IMR-90 (cell line): ENCODE data around the gene PCDHA8. TPM values are rescaled to one million over a fixed set of nuclear protein-coding genes. Genes with fewer than 3 reads are reported as not detected.
"Not testable (repeated sequence)": the region's sequence is repeated elsewhere in the genome, so short reads cannot be mapped to it uniquely, and the experiment has no call there.

Source experiments
- ATAC-seq: fragments of 200-7000 bp; cut with Tn5 transposase; 2 replicates; pipeline ENCODE4 v1.9.1; 2020; ENCODE audit warnings: low read depth, mild to moderate bottlenecking, moderate library complexity
- BruUV-seq: library from RNA; stranded (reverse); fragments of 400-500 nt; replicated peaks from 2 replicates; lab custom pipeline; 2021; lab: Mats Ljungman, UMichigan
- CTCF ChIA-PET: fragments of 300-600 bp; formaldehyde crosslinking; extraction: SDS; loops from one replicate; lab custom pipeline; 2021; ENCODE audit warnings: antibody characterized with exemption; lab: Yijun Ruan, JAX
- POLR2A ChIA-PET: fragments of 300-600 bp; sonication (Branson Sonifier 250); formaldehyde crosslinking; loops from one replicate; lab custom pipeline; 2022; ENCODE audit warnings: antibody characterized with exemption; ENCODE audit not compliant: unreplicated experiment; lab: Charles Lee
- DNase-seq: peaks from one replicate; pipeline ENCODE4 v3.0.0; 2013
- H2AFZ ChIP-seq: replicated peaks from 2 replicates; pipeline ENCODE3; 2013; ENCODE audit warnings: low read length, mild to moderate bottlenecking; ENCODE audit not compliant: poor library complexity
- H2AK5ac ChIP-seq: 2 replicates; pipeline ENCODE4 v1.6.1; 2013; ENCODE audit warnings: low read depth, low read length, inconsistent platforms
- H2AK9ac ChIP-seq: replicated peaks from 2 replicates; pipeline ENCODE3; 2013; ENCODE audit warnings: mild to moderate bottlenecking, low read depth, low read length, moderate library complexity; ENCODE audit not compliant: poor library complexity
- H2BK120ac ChIP-seq: 2 replicates; pipeline ENCODE4 v1.6.1; 2013; ENCODE audit warnings: low read depth, low read length, inconsistent platforms
- H2BK15ac ChIP-seq: 3 replicates; pipeline ENCODE4 v1.6.1; 2013; ENCODE audit warnings: low read depth, low read length, inconsistent platforms
- H2BK20ac ChIP-seq: 2 replicates; pipeline ENCODE4 v1.6.1; 2013; ENCODE audit warnings: low read depth, mild to moderate bottlenecking, inconsistent platforms, low read length, moderate library complexity
- H2BK5ac ChIP-seq: 2 replicates; pipeline ENCODE4 v1.6.1; 2013; ENCODE audit warnings: mild to moderate bottlenecking, low read depth, low read length, inconsistent platforms; ENCODE audit not compliant: poor library complexity, severe bottlenecking
- H3K14ac ChIP-seq: replicated peaks from 2 replicates; pipeline ENCODE4 v1.6.1; 2013; ENCODE audit warnings: low read depth, low read length, inconsistent platforms
- H3K18ac ChIP-seq: 2 replicates; pipeline ENCODE4 v1.6.1; 2013; ENCODE audit warnings: low read depth, low read length, control low read depth
- H3K23ac ChIP-seq: 2 replicates; pipeline ENCODE4 v1.6.1; 2013; ENCODE audit warnings: low read depth, low read length, inconsistent platforms
- H3K27ac ChIP-seq: 2 replicates; pipeline ENCODE4 v1.5.1; 2013; ENCODE audit warnings: mild to moderate bottlenecking, control low read depth, low read length; ENCODE audit not compliant: insufficient read depth
- H3K27me3 ChIP-seq: 2 replicates; pipeline ENCODE4 v1.6.1; 2013; ENCODE audit warnings: low read length; ENCODE audit not compliant: control insufficient read depth, insufficient read depth
- H3K36me3 ChIP-seq: 2 replicates; pipeline ENCODE4 v1.6.1; 2013; ENCODE audit warnings: low read length, mixed read lengths; ENCODE audit not compliant: control insufficient read depth, insufficient read depth
- H3K4ac ChIP-seq: 2 replicates; pipeline ENCODE4 v1.6.1; 2013; ENCODE audit warnings: low read depth, low read length, inconsistent platforms
- H3K4me1 ChIP-seq: 2 replicates; pipeline ENCODE4 v1.6.1; 2013; ENCODE audit warnings: low read length, mixed read lengths; ENCODE audit not compliant: control insufficient read depth, insufficient read depth
- H3K4me2 ChIP-seq: 2 replicates; pipeline ENCODE4 v1.6.1; 2013; ENCODE audit warnings: low read depth, mild to moderate bottlenecking, control low read depth, low read length, moderate library complexity
- H3K4me3 ChIP-seq: 2 replicates; pipeline ENCODE4 v1.5.1; 2013; ENCODE audit warnings: low read depth, mild to moderate bottlenecking, control low read depth, low read length, moderate library complexity; ENCODE audit not compliant: insufficient read depth
- H3K56ac ChIP-seq: 2 replicates; pipeline ENCODE4 v1.6.1; 2013; ENCODE audit warnings: low read length, inconsistent platforms; ENCODE audit not compliant: insufficient read depth; ENCODE audit errors: extremely low read depth
- H3K79me1 ChIP-seq, 2 experiments: 2 replicates each; pipeline ENCODE4 v1.6.1; 2013; ENCODE audit warnings: low read length in 2 of 2, inconsistent platforms in 1 of 2, low read depth in 1 of 2
- H3K9ac ChIP-seq: 2 replicates; pipeline ENCODE4 v1.6.1; 2013; ENCODE audit warnings: low read depth, low read length, control low read depth
- H3K9me1 ChIP-seq: 2 replicates; pipeline ENCODE4 v1.6.1; 2013; ENCODE audit warnings: low read length, inconsistent platforms; ENCODE audit not compliant: insufficient read depth
- H3K9me3 ChIP-seq: 2 replicates; pipeline ENCODE4 v1.6.1; 2013; ENCODE audit warnings: low read length; ENCODE audit not compliant: control insufficient read depth, insufficient read depth
- H4K20me1 ChIP-seq: 2 replicates; pipeline ENCODE4 v1.6.1; 2013; ENCODE audit warnings: low read length, inconsistent platforms; ENCODE audit not compliant: insufficient read depth
- H4K5ac ChIP-seq: 2 replicates; pipeline ENCODE4 v1.6.1; 2013; ENCODE audit warnings: mild to moderate bottlenecking, low read depth, low read length, control low read depth
- H4K8ac ChIP-seq, 2 experiments: 2 replicates each; pipeline ENCODE4 v1.6.1; 2013; ENCODE audit warnings: low read depth in 2 of 2, low read length in 2 of 2, control low read depth in 1 of 2, inconsistent platforms in 1 of 2
- H4K91ac ChIP-seq: 2 replicates; pipeline ENCODE4 v1.6.1; 2013; ENCODE audit warnings: low read depth, low read length, inconsistent platforms; ENCODE audit not compliant: insufficient read depth
- CTCF ChIP-seq: conservative IDR thresholded peaks from 2 replicates; pipeline ENCODE4 v1.5.1; 2012; ENCODE audit warnings: mild to moderate bottlenecking, low read depth, low read length, improper control_type of control experiment
- POLR2A ChIP-seq: IDR thresholded peaks from 2 replicates; pipeline ENCODE4 v1.6.1; 2012; ENCODE audit warnings: mild to moderate bottlenecking, low read depth, low read length
- WGBS, 2 experiments: methylation state at CpG; one replicate each; pipeline versions ENCODE4 v1.1.5 to v1.1.7; 2013; ENCODE audit warnings: missing lambda C conversion rate in 2 of 2; ENCODE audit not compliant: insufficient read length in 1 of 2; ENCODE audit errors: extremely low coverage in 2 of 2; 5-methylcytosine and 5-hydroxymethylcytosine counted together
- dilution Hi-C: fragments of 300-500 bp; cut with HindIII; formaldehyde crosslinking; loops from one replicate; pipeline ENCODE4 v1.14.3; 2018; ENCODE audit warnings: low sequenced_read_pairs; ENCODE audit not compliant: unreplicated experiment
- in situ Hi-C: fragments of 300-500 bp; cut with MboI; formaldehyde crosslinking; loops from 3 replicates; pipeline ENCODE4 v1.14.3; 2019; ENCODE audit warnings: low sequenced_read_pairs, inconsistent platforms, mixed read lengths
- intact Hi-C: fragments of 100-400 bp; cut with micrococcal nuclease; formaldehyde crosslinking; loops from 2 replicates; pipeline ENCODE4 v1.10.0; 2022
- polyA plus RNA-seq, 3 experiments: library from polyadenylated mRNA; depleted of rRNA; stranded (reverse); fragments of >200 nt; gene quantifications; 2 replicates each; pipeline ENCODE4 v1.2.3, GENCODE V29; 2012; ENCODE audit warnings: low replicate concordance in 1 of 3
- total RNA-seq: library from RNA; depleted of rRNA; stranded (reverse); fragments of >200 nt; gene quantifications from 2 replicates; pipeline ENCODE4 v1.2.3, GENCODE V29; 2012

Gene PCDHA8
- total and polyA plus RNA-seq, 2 of the 4 experiments (the other 2 are of a cell fraction) = under 0.01 to 0.02 TPM

DNA sequence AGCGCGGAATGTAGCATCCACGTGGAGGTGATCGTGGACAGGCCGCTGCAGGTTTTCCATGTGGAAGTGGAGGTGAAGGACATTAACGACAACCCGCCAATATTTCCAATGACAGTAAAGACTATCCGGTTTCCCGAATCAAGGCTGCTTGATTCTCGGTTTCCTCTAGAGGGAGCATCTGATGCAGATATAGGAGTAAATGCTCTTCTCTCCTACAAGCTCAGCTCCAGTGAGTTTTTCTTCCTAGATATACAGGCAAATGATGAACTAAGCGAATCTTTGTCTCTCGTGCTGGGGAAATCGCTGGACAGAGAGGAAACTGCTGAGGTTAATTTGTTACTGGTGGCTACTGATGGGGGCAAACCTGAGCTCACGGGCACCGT is 45.7 kb upstream of the PCDHA8 start:
- no peak overlapping the region for H3K14ac ChIP-seq
- in situ Hi-C loops (no loop called here), dilution Hi-C loops (no loop called here), intact Hi-C loops (no loop called here)
- POLR2A ChIA-PET = no interaction called here
- H3K27ac ChIP-seq = no peak overlapping the region
- ATAC-seq (no peak), DNase-seq (no peak)
- H3K23ac ChIP-seq = no peak overlapping the region
- H3K56ac ChIP-seq = no peak overlapping the region
- no CpG with 5 or more reads among the region's 15 CpGs for WGBS, 2 experiments
- no peak overlapping the region for H2BK120ac ChIP-seq
- H4K20me1 ChIP-seq = no peaks in the 10 kb centered on the region
- H3K9me1 ChIP-seq = no peaks in the 10 kb centered on the region
- TF ChIP-seq POLR2A = no peak
- TF ChIP-seq CTCF = 0 out of 2 replicates have a peak, but pooled peaks have one; percentile 7
- no peak overlapping the region for H2BK5ac ChIP-seq
- H3K9ac ChIP-seq = no peak overlapping the region
- no peak overlapping the region for H2AFZ ChIP-seq
- CTCF ChIA-PET = no interaction called here
- H3K36me3 ChIP-seq = no peaks in the 10 kb centered on the region
- no peak overlapping the region for H2AK9ac ChIP-seq
- H3K18ac ChIP-seq = no peak overlapping the region
- no peak overlapping the region for H2BK15ac ChIP-seq
- H3K79me1 ChIP-seq = no peaks in the 10 kb centered on the region
- H3K27me3 ChIP-seq = no peaks in the 10 kb centered on the region
- H3K4me3 ChIP-seq = no peak overlapping the region
- no peak overlapping the region for H4K5ac ChIP-seq
- no peak overlapping the region for H4K8ac ChIP-seq
- no TSS peak for BruUV-seq
- H4K91ac ChIP-seq = no peak overlapping the region
- no peak overlapping the region for H2AK5ac ChIP-seq
- no peak overlapping the region for H3K4me2 ChIP-seq
- H3K9me3 ChIP-seq = peaks cover 14% of the 10 kb centered on the region
- H2BK20ac ChIP-seq = no peak overlapping the region
- no peak overlapping the region for H3K4ac ChIP-seq
- H3K4me1 ChIP-seq = no peaks in the 10 kb centered on the region

DNA sequence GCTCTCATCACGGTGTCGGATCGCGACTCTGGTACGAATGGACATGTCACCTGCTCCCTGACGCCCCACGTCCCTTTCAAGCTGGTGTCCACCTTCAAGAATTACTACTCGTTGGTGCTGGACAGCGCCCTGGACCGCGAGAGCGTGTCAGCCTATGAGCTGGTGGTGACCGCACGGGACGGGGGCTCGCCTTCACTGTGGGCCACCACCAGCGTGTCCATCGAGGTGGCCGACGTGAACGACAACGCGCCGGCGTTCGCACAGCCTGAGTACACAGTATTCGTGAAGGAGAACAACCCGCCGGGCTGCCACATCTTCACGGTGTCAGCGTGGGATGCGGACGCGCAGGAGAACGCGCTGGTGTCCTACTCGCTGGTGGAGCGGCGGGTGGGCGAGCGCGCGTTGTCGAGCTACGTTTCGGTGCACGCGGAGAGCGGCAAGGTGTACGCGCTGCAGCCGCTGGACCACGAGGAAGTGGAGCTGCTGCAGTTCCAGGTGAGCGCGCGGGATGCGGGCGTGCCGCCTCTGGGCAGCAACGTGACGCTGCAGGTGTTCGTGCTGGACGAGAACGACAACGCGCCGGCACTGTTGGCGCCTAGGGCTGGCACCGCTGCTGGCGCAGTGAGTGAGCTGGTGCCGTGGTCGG is 44.8 kb upstream of the PCDHA8 start:
- H3K4me3 ChIP-seq, H3K23ac ChIP-seq, H3K4me2 ChIP-seq, H2BK120ac ChIP-seq, H2AFZ ChIP-seq, BruUV-seq, H4K91ac ChIP-seq, H4K8ac ChIP-seq, DNase-seq, H3K36me3 ChIP-seq, H3K14ac ChIP-seq, H2BK15ac ChIP-seq, H2AK5ac ChIP-seq, H4K20me1 ChIP-seq, H3K9me1 ChIP-seq, H3K27me3 ChIP-seq, H2AK9ac ChIP-seq, intact Hi-C loops, in situ Hi-C loops, H3K9ac ChIP-seq, dilution Hi-C loops, POLR2A ChIA-PET, H3K56ac ChIP-seq, H3K4me1 ChIP-seq, H3K4ac ChIP-seq, H2BK5ac ChIP-seq, H3K18ac ChIP-seq, ATAC-seq, H4K5ac ChIP-seq, CTCF ChIA-PET, H2BK20ac ChIP-seq, H3K79me1 ChIP-seq, H3K27ac ChIP-seq: not testable (repeated sequence)
- 66% methylated on average over 52 of the region's 72 CpGs; no CpG with 5 or more reads in 1 of the 2 experiments for WGBS, 2 experiments
- H3K9me3 ChIP-seq = peaks cover 16% of the 10 kb centered on the region
